Transverse colon (tissue), 4 donors: ENCODE results near the gene ZBP1. TPM values are rescaled to one million over a fixed set of nuclear protein-coding genes. Genes with fewer than 3 reads are reported as not detected.
A peak's percentile ranks its signal among the peaks of the same experiment; 100 is the strongest.

Experiments used
- DNase-seq: peaks from one replicate; pipeline ENCODE4 v3.0.0-alpha.2; 2019
- H3K27ac ChIP-seq, 4 donors: fragments of 200-600 bp; sonication (generic); 2 replicates each; pipeline ENCODE4 v1.5.1; 2016 to 2018; ENCODE audit warnings: inconsistent platforms in 4 of 4
- H3K27me3 ChIP-seq: fragments of 200-600 bp; sonication (generic); 2 replicates; pipeline ENCODE4 v1.5.1; 2017; ENCODE audit warnings: inconsistent platforms
- H3K36me3 ChIP-seq, 4 donors: fragments of 200-600 bp; sonication (generic); 2 replicates each; pipeline ENCODE4 v1.5.1; 2017 to 2019; ENCODE audit warnings: inconsistent platforms in 4 of 4
- H3K4me1 ChIP-seq, 4 donors: fragments of 200-600 bp; sonication (generic); 2 replicates each; pipeline ENCODE4 v1.5.1; 2017 to 2020; ENCODE audit warnings: inconsistent platforms in 4 of 4
- H3K4me3 ChIP-seq, 4 donors: fragments of 200-600 bp; sonication (generic); 1 replicate in 1 of 4; 2 replicates in 3 of 4; pipeline versions ENCODE4 v1.5.1 to v1.6.1; 2017 to 2019; ENCODE audit warnings: inconsistent platforms in 4 of 4
- H3K9me3 ChIP-seq, 2 donors: fragments of 200-600 bp; sonication (generic); 2 replicates each; pipeline ENCODE4 v1.5.1; 2017 to 2019; ENCODE audit warnings: inconsistent platforms in 2 of 2
- EP300 ChIP-seq: sonication (generic); formaldehyde crosslinking; IDR thresholded peaks from one replicate; pipeline ENCODE4 v1.6.1; 2017; ENCODE audit warnings: antibody characterized with exemption, low read depth
- POLR2A ChIP-seq: fragments of 450-650 bp; IDR thresholded peaks from one replicate; pipeline ENCODE4 v1.6.1; 2016; ENCODE audit warnings: antibody characterized with exemption, mild to moderate bottlenecking, moderate library complexity
- POLR2AphosphoS5 ChIP-seq, 3 donors: sonication (generic); formaldehyde crosslinking; IDR thresholded peaks; one replicate each; pipeline ENCODE4 v1.6.1; 2016; ENCODE audit warnings: antibody characterized with exemption in 3 of 3
- WGBS, 2 donors: methylation state at CpG; one replicate each; pipeline ENCODE4 v1.1.5; 2018; ENCODE audit warnings: low coverage in 1 of 2; 5-methylcytosine and 5-hydroxymethylcytosine counted together
- in situ Hi-C, 4 donors: fragments of 200-750 bp; cut with MboI; loops; one replicate each; pipeline versions ENCODE4 v1.15.0 to v1.15.1; 2017; ENCODE audit warnings: low sequenced_read_pairs in 3 of 4, low pct_ligation_motif_present in 1 of 4, low pct_unique_long_range_greater_than_20kb in 1 of 4
- intact Hi-C: fragments of 100-400 bp; cut with DNase I; formaldehyde crosslinking; loops from one replicate; pipeline ENCODE4 v1.15.1; 2023; ENCODE audit warnings: low total_unique reads
- total RNA-seq, 4 donors: library from RNA; depleted of rRNA; stranded (reverse); fragments of >200 nt; gene quantifications; one replicate each; pipeline ENCODE4 v1.1.0, GENCODE V29; 2016
- TF ChIP-seq, protein P1 (sequence below), 5 experiments: fragments of 200-600 bp in 3 of 5; fragments of 450-650 bp in 2 of 5; sonication (generic) in 3 of 5; IDR thresholded peaks; 1 replicate in 2 of 5; 2 replicates in 3 of 5; pipeline ENCODE4 v1.5.1; 2016 to 2017; ENCODE audit warnings: antibody characterized with exemption in 5 of 5, inconsistent platforms in 3 of 5, mild to moderate bottlenecking in 2 of 5, moderate library complexity in 1 of 5

The ZBP1 gene
- total RNA-seq, 4 donors from 2014 or later: 1.6 to 4.4 TPM; not detected in 2

DNA sequence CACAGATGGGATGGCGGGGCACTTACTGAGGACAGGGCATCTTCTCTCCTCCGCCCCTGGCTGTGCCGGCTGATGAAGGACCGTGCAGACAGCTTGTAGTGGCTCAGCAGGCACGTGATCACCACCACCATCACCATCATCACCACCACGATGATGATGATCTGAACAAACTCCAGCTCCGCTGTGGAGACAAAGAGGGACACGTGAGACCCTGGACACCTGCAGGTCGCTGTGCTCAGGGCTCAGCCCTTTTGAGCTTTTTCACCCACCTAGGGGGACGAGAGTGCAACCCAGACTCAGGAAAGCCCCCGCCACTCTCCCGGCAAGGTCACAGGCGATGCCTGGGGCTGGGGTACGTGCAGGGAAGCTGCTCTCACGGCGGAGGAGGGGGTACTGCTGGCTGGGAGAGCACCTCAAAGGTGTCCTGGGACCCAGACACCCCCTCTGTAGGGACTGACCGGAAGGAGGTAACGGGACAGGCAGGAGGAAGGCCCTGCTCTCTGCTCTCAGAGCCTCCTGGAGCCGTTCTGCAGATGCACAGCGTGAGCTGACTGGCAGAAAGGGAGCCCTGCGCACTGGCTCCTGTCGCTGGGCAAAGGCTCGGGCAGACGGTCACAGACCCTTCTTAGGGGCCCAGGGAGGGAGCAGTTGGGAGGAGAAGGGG is 39.4 kb upstream of the ZBP1 start:
- no peak overlapping the region for H3K27ac ChIP-seq
- in situ Hi-C loops (loop anchor here (5.0 to 25.0 kb wide), 6 partner anchors 228 to 525 kb away; no protein-coding TSS in a partner anchor), intact Hi-C loops (loop anchor here (10.0 kb wide), 1 partner anchor 195 kb away; no protein-coding TSS in a partner anchor)
- TF ChIP-seq, protein P1, sequence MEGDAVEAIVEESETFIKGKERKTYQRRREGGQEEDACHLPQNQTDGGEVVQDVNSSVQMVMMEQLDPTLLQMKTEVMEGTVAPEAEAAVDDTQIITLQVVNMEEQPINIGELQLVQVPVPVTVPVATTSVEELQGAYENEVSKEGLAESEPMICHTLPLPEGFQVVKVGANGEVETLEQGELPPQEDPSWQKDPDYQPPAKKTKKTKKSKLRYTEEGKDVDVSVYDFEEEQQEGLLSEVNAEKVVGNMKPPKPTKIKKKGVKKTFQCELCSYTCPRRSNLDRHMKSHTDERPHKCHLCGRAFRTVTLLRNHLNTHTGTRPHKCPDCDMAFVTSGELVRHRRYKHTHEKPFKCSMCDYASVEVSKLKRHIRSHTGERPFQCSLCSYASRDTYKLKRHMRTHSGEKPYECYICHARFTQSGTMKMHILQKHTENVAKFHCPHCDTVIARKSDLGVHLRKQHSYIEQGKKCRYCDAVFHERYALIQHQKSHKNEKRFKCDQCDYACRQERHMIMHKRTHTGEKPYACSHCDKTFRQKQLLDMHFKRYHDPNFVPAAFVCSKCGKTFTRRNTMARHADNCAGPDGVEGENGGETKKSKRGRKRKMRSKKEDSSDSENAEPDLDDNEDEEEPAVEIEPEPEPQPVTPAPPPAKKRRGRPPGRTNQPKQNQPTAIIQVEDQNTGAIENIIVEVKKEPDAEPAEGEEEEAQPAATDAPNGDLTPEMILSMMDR (IDR thresholded peaks at IDR 0.05): no peak
- no peak for TF ChIP-seq POLR2A
- TF ChIP-seq POLR2AphosphoS5 (IDR thresholded peaks at IDR 0.05): no peak
- H3K27me3 ChIP-seq: no peaks in the 10 kb centered on the region
- 86 to 100% methylated on average over 3 to 16 of the region's 24 CpGs for WGBS, 2 donors
- no peak overlapping the region for H3K4me3 ChIP-seq
- no peaks in the 10 kb centered on the region for H3K36me3 ChIP-seq
- peak; percentile 5 for DNase-seq
- no peaks in the 10 kb centered on the region for H3K9me3 ChIP-seq
- H3K4me1 ChIP-seq: peaks cover 3 to 9% (median 5%) of the 10 kb centered on the region in 4 donors

DNA sequence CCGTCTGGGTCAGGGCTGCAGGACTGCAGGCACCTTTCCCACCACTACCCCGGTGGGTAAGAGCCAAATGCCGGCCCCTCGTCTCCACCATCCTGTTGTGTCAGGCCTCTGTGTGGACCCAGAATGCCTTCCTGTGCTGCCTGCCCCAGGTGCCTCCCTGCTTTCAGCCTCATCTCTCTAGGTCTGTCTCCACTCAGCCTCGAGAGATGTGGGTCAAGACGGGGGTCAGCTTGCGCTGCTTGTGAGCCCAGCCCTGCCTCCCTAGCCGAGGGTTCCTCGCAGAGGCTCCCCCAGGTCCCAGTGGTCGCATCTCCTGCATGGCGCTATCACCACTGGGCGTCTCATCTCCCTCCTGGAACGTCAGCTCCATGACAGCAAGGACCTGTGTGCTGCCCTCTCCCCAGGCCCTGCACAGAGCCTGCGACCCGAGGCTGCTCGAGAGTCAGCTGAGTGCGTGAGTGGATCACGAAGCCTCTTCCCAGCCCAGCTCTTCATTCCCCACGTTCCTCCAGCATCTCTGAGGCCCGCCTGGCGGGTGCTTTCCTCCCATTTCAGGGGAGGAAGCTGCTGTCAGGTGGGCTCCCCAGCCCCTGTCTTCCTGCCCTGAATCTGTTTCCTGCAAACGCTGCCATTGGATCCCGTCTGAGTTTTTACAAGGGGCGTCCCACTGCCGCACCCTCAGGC is 38.7 kb upstream of the ZBP1 start:
- H3K9me3 ChIP-seq: no peaks in the 10 kb centered on the region
- H3K27ac ChIP-seq: no peak overlapping the region
- 72 to 90% methylated on average over 5 to 20 of the region's 25 CpGs for WGBS, 2 donors
- peaks cover 3 to 9% (median 7%) of the 10 kb centered on the region in 4 donors for H3K4me1 ChIP-seq
- H3K36me3 ChIP-seq: no peaks in the 10 kb centered on the region
- TF ChIP-seq, protein P1 (IDR thresholded peaks at IDR 0.05): no peak
- TF ChIP-seq POLR2A (no peak), POLR2AphosphoS5 (IDR thresholded peaks at IDR 0.05) (no peak), EP300 (no peak)
- in situ Hi-C loops: loop anchor here (5.0 to 25.0 kb wide), 6 partner anchors 228 to 526 kb away; no protein-coding TSS in a partner anchor
- no peak overlapping the region for H3K4me3 ChIP-seq
- intact Hi-C loops: loop anchor here (10.0 kb wide), 1 partner anchor 196 kb away; no protein-coding TSS in a partner anchor
- H3K27me3 ChIP-seq: no peaks in the 10 kb centered on the region
- peak; percentile 6 for DNase-seq

DNA sequence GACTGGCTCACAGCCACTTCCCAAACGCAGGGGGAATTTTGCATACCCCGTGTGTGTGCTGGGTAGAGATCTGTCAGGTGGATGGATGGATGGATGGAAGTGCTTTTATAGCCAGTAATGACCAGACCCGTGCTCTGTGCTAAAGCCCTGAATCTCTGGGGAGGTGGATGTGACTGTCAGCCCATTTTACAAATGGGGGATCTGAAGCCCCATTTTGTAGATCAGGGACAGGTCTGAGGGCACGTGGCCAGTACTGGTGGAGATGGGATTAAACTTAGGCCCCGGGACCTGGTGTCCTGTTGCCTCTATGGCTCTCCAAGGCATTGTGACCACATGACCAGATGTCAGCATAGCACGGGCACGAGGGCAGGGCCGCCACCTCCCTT is 38.2 kb upstream of the ZBP1 start:
- Histone ChIP-seq H3K36me3 (no peaks in the 10 kb centered on the region), H3K9me3 (no peaks in the 10 kb centered on the region), H3K4me1 (peaks cover 3 to 9% (median 7%) of the 10 kb centered on the region in 4 donors), H3K27ac (no peak overlapping the region), H3K27me3 (no peaks in the 10 kb centered on the region), H3K4me3 (no peak overlapping the region)
- intact Hi-C loops: loop anchor here (10.0 kb wide), 1 partner anchor 196 kb away; no protein-coding TSS in a partner anchor
- TF ChIP-seq POLR2A (no peak), POLR2AphosphoS5 (IDR thresholded peaks at IDR 0.05) (no peak), EP300 (no peak)
- TF ChIP-seq, protein P1 (IDR thresholded peaks at IDR 0.05): no peak
- 73 to 78% methylated on average over 3 to 8 of the region's 8 CpGs for WGBS, 2 donors
- in situ Hi-C loops: loop anchor here (5.0 to 25.0 kb wide), 6 partner anchors 229 to 526 kb away; no protein-coding TSS in a partner anchor
- no peak for DNase-seq
